ENCODE data around the gene THOC6. TPM values are rescaled to one million over a fixed set of nuclear protein-coding genes. Genes with fewer than 3 reads are reported as not detected.

The THOC6 gene
- total RNA-seq, 2 donors from 2014 or later = 11.7 to 21.8 TPM

GRCh38 chr16:3004319-3004718 lies 19.5 kb upstream of the THOC6 start:
- WGBS, 2 donors = 0 to 1% methylated on average over 3 to 37 of the region's 67 CpGs
- DNase-seq = peak in 2 of 4 donors; percentile 39 to 46
- ATAC-seq = peak; percentile 12

GRCh38 chr16:3004781-3005284 lies 19.0 kb upstream of the THOC6 start:
- intact Hi-C loops (cut with DNase I) = no loop called here
- Histone ChIP-seq H3K27ac (peak overlapping the region; percentile 68 to 94 (median 92)), H3K36me3 (replicated peaks in 1 of 2; ENCODE audit: insufficient read depth in 1 of 2, low read depth in 2 of 2) (no peaks in the 10 kb centered on the region), H3K4me1 (peaks cover 52% of the 10 kb centered on the region), H3K9me3 (no peaks in the 10 kb centered on the region), H3K27me3 (no peaks in the 10 kb centered on the region), H3K4me3 (peak overlapping the region in 1 of 2 donors; percentile 6)
- DNase-seq (peak; percentile 79 to 85 (median 82)), ATAC-seq (peak; percentile 8)
- 0 to 4% methylated on average over 20 to 25 of the region's 25 CpGs for WGBS, 2 donors
- peak; percentile 38 to 85 (median 83) for TF ChIP-seq POLR2A (IDR thresholded peaks at IDR 0.05)
- TF ChIP-seq, protein P1, sequence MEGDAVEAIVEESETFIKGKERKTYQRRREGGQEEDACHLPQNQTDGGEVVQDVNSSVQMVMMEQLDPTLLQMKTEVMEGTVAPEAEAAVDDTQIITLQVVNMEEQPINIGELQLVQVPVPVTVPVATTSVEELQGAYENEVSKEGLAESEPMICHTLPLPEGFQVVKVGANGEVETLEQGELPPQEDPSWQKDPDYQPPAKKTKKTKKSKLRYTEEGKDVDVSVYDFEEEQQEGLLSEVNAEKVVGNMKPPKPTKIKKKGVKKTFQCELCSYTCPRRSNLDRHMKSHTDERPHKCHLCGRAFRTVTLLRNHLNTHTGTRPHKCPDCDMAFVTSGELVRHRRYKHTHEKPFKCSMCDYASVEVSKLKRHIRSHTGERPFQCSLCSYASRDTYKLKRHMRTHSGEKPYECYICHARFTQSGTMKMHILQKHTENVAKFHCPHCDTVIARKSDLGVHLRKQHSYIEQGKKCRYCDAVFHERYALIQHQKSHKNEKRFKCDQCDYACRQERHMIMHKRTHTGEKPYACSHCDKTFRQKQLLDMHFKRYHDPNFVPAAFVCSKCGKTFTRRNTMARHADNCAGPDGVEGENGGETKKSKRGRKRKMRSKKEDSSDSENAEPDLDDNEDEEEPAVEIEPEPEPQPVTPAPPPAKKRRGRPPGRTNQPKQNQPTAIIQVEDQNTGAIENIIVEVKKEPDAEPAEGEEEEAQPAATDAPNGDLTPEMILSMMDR (IDR thresholded peaks at IDR 0.05) = no peak

More at GRCh38 chr16:3004319-3004718, 19.5 kb upstream of the THOC6 start:
- Histone ChIP-seq H3K27me3 (no peaks in the 10 kb centered on the region), H3K4me3 (no peak overlapping the region), H3K4me1 (peaks cover 47% of the 10 kb centered on the region), H3K27ac (peak overlapping the region; percentile 91 to 96 (median 94)), H3K36me3 (replicated peaks in 1 of 2; ENCODE audit: insufficient read depth in 1 of 2, low read depth in 2 of 2) (no peaks in the 10 kb centered on the region), H3K9me3 (no peaks in the 10 kb centered on the region)
- TF ChIP-seq POLR2A (IDR thresholded peaks at IDR 0.05) = no peak
- TF ChIP-seq, protein P1 (IDR thresholded peaks at IDR 0.05) = no peak
- intact Hi-C loops (cut with DNase I) = no loop called here

- TF ChIP-seq POLR2A (IDR thresholded peaks at IDR 0.05) = peak in 2 of 3 donors; percentile 39 to 49
- TF ChIP-seq, protein P1 (IDR thresholded peaks at IDR 0.05) = no peak
- H3K27ac ChIP-seq = peak overlapping the region; percentile 88 to 94 (median 92)
- H3K27me3 ChIP-seq = no peaks in the 10 kb centered on the region
- WGBS, 2 donors = 16 to 20% methylated on average over 10 to 13 of the region's 13 CpGs
- H3K4me1 ChIP-seq = peaks cover 75% of the 10 kb centered on the region
- H3K9me3 ChIP-seq = no peaks in the 10 kb centered on the region
- peak; percentile 25 for ATAC-seq
- H3K4me3 ChIP-seq = no peak overlapping the region
- no peaks in the 10 kb centered on the region for H3K36me3 ChIP-seq (replicated peaks in 1 of 2; ENCODE audit: insufficient read depth in 1 of 2, low read depth in 2 of 2)
- peak; percentile 75 to 85 (median 80) for DNase-seq
- intact Hi-C loops (cut with DNase I) = no loop called here
Observed at GRCh38 chr16:3007059-3007956, 16.5 kb upstream of the THOC6 start.

GRCh38 chr16:3007957-3008689 lies 15.7 kb upstream of the THOC6 start:
- peak overlapping the region; percentile 88 to 94 (median 92) for H3K27ac ChIP-seq
- ATAC-seq = no peak
- no peaks in the 10 kb centered on the region for H3K27me3 ChIP-seq
- intact Hi-C loops (cut with DNase I) = no loop called here
- H3K36me3 ChIP-seq (replicated peaks in 1 of 2; ENCODE audit: insufficient read depth in 1 of 2, low read depth in 2 of 2) = no peaks in the 10 kb centered on the region
- H3K4me1 ChIP-seq = peaks cover 80% of the 10 kb centered on the region
- peak; percentile 34 to 59 (median 46) for DNase-seq
- 33 to 51% methylated on average over 10 to 17 of the region's 17 CpGs for WGBS, 2 donors
- no peaks in the 10 kb centered on the region for H3K9me3 ChIP-seq
- TF ChIP-seq, protein P1 (IDR thresholded peaks at IDR 0.05) = no peak
- TF ChIP-seq POLR2A (IDR thresholded peaks at IDR 0.05) = no peak
- H3K4me3 ChIP-seq = no peak overlapping the region

All from body of pancreas (tissue), 4 donors.